GM20431 (cell line): Measurements from ENCODE around the gene UST.

Source experiments
- in situ Hi-C: fragments of 300-500 bp; cut with MseI, MboI; formaldehyde crosslinking; loops from one replicate; pipeline ENCODE4 v1.15.0; 2020; ENCODE audit warnings: low sequenced_read_pairs; ENCODE audit not compliant: unreplicated experiment

Gene UST

DNA sequence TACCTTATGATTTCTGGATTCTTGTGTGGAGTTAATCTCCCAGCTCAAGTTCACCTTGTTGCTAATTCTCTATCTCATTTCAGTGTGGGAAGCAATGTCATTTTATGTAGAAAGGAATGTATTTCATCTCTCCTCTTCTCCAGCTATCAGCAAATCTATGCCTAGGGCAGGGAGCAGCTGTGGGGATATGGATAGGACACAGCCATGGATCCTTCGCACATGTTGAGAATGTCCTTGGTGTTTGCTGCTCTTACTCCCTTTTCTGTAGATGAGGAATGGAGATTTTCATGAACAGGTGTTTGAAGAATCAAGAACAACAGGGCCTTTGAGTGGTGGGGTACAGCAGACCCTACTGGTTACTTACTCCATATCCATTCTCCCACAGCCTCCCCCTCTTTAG lies 182.0 kb downstream of the UST start:
- in situ Hi-C loops = no loop called here

GRCh38 chr6:148932208-148932607 lies 185.4 kb downstream of the UST start:
- in situ Hi-C loops = no loop called here

DNA sequence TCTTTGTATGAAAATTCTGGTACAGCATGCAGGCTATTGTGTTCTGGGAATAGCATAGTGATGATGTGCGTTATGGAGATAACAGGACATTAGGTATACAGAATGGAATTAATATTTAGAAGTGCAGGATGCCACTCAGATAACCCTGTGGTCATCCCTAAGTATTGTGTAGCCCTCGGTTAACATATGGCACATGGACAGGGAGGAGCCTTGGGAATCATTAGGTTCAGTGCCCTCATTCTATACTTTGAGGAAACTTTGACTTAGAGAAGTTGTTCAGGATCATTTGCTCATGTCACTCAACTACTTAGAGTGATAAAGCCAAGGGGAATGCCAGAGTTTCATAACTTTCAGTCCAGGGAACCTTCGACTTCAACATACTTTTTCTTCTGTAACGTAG lies 185.9 kb downstream of the UST start:
- in situ Hi-C loops = no loop called here

- in situ Hi-C loops = no loop called here
Measured at GRCh38 chr6:148934539-148934938, 187.7 kb downstream of the UST start.

DNA sequence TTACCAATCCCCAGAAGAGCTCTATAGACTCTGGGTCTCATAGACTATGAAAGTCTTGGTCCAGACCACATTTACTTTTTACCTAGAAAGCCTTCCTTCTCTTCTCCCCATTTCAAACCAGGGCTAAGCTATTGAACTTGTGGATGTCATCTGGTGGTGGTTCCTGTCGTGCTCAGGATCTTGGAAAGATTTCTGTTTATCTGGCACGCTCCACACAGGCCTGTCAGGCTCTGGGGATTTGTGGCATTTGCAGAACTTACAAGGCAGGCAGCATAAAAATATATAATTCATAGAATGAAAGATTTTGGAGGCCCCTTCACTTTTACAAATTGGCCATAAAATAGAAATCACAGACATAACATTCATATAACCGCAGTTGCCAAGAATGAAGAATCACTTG lies 188.1 kb downstream of the UST start:
- in situ Hi-C loops = no loop called here

DNA sequence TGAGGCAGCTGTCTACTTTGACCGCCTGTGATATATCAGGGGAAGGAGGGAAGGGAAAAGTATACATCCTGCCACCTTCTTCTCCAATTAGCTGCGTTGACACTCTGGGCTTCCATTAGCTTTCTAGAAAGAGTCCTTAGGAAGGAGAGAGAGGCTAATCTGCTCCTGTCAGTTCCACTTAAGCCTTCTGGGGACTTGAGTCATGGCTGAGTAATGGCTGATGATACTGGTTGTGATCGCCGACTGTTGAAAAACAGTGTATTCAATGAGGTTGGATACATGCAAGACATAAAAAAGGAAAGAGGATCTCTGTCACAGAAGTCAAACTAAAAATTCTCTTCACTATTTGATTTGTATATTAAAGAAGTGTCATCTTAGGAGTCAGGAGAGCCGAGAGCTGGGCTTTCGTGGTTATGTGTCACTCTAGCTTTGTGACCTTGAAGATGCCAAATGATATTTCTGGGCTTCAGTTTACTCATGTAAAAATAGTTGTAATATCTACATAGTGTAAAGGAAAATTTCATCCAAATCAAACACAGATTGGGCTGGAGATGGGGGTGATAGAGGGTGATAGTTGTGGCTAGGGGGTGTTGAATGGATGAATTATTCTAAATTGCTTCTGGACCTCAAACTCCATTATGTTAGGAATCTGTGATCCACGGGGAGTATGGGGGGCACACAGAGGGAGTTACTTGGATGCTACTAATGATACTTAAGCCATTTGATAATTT lies 189.0 kb downstream of the UST start:
- in situ Hi-C loops = no loop called here

GRCh38 chr6:148943451-148943850 lies 196.6 kb downstream of the UST start:
- in situ Hi-C loops = no loop called here

DNA sequence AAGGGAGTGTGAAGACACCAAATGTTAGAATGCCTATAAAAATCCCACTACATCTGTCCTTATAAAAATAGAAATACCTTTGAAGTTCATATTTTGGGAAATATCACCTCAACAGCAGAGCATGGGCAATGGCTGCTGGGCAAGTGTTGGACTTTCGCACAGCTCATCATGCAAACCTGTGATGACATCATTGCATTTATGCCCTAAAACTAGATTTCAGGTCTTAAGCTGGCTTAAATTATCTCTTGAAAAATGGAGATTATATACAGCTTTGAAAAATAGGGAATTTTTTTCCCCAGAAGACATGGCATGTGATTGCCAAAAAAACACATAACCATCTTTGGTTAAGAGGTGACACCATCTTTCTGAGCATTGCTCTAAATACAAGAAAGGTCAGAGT lies 197.8 kb downstream of the UST start:
- in situ Hi-C loops = no loop called here

DNA sequence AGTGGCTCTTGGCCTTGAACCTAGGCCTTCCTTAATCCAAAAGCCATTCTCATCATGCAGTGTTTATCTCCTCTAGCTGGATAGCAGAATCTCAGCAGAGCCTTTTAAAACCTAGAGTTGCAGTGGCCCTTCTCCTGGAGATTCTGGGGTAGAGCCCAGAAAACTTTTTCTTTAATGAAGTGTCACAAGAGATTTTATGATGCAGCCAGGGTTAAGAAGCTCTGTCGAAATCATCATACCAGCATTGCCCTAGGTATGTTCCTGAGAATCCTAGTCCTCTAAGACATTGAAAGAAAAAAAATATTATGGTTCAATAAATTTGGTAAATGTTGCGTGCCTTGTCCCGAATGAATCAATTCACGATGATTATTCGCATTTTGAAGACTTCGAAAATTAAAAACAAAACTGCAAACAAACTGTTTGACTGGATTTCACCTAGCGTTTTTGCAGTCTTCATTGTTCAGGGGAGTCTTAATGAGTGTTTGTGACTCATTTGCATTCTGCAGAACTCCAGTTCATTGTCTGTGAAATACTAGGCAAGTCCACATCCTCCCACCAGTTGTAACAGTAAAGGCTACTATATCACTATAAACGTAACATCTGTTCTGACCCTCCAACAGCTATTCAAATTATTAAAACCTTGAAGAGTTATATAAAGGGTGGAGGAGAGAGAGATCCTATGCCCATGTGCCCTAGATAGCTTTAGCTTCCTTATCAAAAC lies 198.6 kb downstream of the UST start:
- in situ Hi-C loops = no loop called here

- in situ Hi-C loops = no loop called here
Measured at GRCh38 chr6:148947621-148948444, 201.0 kb downstream of the UST start.

DNA sequence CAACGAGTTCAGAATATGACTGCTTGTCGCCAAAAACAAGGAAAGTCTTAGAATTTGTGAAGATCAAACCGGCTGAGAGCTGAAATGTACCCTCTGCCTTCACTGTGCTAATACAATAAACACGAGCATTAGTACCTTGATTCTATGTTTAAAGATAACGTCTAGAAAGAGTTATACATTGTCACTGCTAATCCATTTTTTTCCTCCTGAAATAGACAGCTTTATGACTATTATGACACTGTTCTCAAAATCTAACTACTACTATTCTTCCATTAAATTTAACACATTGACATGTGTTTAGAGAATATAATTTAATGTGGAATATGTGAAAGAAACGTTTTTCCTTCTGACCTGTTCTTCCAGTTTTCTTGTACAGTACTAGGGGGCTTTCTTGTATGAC lies 204.8 kb downstream of the UST start:
- in situ Hi-C loops = loop anchor here (10.0 kb wide), 1 partner anchor 377 kb away; no protein-coding TSS in a partner anchor

GRCh38 chr6:148952147-148953035 lies 205.6 kb downstream of the UST start:
- in situ Hi-C loops = loop anchor here (10.0 kb wide), 1 partner anchor 378 kb away; no protein-coding TSS in a partner anchor

DNA sequence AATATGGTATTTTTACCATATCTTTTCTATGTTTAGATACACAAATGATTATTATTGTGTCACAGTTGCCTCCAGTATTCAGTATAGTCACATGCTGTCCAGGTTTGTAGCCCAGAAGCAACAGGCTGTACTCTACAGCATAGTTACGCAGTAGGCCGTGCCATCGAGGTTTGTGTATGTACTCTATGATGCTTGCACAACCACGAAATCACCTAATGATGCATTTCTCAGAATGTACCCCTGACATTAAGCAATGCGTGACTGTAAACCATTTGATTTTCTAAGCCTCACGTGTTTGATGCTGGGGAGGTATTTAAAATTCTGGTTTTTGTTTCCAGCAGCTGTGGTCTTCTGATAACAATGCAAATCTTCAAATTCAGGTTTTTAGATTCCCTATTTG lies 207.6 kb downstream of the UST start:
- in situ Hi-C loops = loop anchor here (10.0 kb wide), 1 partner anchor 380 kb away; no protein-coding TSS in a partner anchor

GRCh38 chr6:148954934-148955333 lies 208.1 kb downstream of the UST start:
- in situ Hi-C loops = loop anchor here (10.0 kb wide), 1 partner anchor 380 kb away; no protein-coding TSS in a partner anchor

DNA sequence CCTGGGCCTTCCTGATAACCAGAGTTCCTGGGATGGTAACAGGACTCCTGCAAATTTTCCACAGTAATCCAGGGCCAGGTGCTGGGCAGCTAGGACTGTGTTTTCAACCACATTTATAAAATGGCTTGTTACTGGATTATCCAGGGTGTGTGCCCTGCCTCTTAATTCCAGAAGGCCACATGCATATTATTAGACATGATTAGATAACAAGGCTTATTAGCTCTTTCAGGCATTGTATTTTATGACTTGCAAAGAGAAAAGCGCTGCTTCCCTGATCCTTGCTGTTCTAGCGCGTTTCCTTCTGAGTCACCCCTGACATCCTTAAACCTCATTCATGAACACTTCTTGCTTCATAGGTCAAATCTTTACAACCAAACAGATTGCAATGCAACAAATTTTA lies 208.6 kb downstream of the UST start:
- in situ Hi-C loops = loop anchor here (10.0 kb wide), 1 partner anchor 381 kb away; no protein-coding TSS in a partner anchor

DNA sequence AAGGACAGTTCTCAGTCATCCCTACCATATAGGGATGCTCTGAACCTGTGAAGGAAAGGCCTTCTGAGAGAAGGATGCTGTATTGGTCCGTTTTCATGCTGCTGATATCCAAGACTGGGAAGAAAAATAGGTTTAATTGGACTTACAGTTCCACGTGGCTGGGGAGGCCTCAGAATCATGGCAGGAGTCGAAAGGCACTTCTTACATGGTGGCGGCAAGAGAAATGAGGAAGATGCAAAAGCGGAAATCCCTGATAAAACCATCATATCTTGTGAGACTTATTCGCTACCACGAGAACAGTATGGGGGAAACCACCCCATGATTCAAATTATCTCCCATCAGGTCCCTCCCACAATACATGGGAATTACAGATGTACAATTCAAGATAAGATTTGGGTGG lies 209.3 kb downstream of the UST start:
- in situ Hi-C loops = loop anchor here (10.0 kb wide), 1 partner anchor 381 kb away; no protein-coding TSS in a partner anchor

- in situ Hi-C loops = loop anchor here (10.0 kb wide), 1 partner anchor 383 kb away; no protein-coding TSS in a partner anchor
Measured at GRCh38 chr6:148957752-148958151, 210.9 kb downstream of the UST start.

GRCh38 chr6:148959008-148959407 lies 212.2 kb downstream of the UST start:
- in situ Hi-C loops = loop anchor here (10.0 kb wide), 1 partner anchor 384 kb away; no protein-coding TSS in a partner anchor

GRCh38 chr6:148959501-148959900 lies 212.7 kb downstream of the UST start:
- in situ Hi-C loops = loop anchor here (10.0 kb wide), 1 partner anchor 385 kb away; no protein-coding TSS in a partner anchor
